ENCODE results near the gene PTK6.

Gene PTK6

DNA sequence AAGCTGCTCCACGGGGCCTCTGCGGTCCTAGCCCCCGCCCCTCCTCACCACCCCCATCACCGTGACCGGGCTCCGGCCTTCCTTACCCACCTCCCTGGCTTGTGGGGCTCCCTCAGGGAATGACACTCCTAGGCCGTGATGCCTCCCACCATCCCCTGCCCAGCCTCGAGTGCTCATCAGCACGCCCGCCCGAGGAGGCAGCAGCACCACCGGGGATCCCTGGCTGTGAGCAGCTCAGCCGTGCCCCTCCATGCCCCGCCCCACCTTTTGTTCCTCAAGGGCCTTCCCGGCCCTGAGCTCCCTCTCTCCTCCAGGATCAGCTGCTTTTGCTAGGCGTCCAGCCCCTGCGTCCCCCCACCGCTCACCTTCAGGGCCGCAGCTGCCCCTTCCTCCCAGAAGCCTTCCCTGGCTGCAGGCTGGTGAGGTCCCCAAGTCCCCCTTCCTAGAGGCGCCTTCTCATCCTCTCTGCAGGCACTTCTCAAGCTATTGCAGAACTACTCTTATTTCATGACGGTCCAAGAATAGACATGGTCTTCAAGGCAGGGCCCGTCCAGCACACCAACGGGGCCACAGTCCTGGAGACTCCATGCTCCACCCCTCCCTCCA is 19.8 kb upstream of the PTK6 start:
- no peak for DNase-seq

DNA sequence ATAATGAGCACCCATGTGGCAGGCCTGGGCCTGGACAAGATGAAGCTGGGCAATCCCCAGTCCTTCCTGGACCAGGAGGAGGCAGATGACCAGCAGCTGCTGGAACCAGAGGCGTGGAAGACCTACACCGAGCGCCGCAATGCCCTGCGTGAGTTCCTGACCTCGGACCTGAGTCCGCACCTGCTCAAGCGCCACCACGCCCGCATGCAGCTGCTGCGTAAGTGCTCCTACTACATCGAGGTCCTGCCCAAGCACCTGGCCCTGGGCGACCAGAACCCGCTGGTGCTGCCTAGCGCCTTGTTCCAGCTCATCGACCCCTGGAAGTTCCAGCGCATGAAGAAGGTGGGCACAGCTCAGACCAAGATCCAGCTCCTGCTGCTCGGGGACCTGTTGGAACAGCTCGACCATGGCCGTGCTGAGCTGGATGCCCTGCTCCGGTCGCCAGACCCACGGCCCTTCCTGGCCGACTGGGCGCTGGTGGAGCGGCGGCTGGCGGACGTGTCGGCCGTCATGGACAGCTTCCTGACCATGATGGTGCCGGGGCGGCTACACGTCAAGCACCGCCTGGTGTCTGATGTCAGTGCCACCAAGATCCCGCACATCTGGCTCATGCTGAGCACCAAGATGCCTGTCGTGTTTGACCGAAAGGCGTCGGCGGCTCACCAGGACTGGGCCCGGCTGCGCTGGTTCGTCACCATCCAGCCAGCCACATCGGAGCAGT is 18.6 kb upstream of the PTK6 start:
- no peak for DNase-seq

DNA sequence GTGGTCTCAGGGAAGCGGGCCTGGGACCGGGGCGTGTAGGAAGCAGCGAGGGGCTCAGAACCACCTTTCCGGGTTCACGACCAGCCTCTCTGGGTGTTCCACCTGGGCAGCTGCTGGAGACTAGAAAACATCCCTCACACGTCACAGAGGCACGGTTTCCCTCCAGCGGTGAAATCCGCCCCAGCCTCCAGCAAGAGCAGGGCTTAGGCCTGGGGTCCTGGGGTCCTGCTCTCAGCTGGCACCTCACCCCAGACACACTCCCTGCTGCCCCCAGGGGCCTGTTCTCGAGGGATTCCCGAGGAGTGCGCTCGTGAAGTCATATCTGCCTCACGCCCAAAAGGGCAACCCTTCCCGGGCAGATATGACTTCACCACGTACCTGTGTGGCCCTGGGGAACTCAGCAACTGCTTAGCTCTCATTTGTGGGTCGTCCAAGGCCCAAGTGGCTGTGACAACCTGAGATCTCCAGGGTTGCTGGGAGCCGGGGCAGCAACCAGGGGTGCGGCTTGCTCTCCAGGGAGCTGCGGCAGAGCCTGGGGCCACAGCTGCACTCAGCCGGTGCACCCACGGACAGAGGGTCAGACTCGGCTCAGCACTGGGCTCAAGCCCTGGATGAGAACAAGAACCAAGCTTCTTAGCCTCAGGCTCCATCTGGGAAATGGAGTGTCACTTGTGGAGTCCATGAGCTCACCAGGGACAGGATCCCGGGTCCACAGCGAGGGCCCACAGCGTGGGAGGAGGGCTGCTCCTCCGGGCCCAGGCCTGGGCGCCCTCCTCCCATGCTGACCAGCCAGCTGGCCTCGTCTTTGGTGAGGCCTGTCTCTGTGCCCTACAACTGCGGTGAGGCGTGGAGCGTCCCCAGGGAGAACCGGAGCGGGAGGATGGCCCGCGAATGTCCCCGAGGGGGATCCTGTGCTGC is 17.4 kb upstream of the PTK6 start:
- DNase-seq = no peak

DNA sequence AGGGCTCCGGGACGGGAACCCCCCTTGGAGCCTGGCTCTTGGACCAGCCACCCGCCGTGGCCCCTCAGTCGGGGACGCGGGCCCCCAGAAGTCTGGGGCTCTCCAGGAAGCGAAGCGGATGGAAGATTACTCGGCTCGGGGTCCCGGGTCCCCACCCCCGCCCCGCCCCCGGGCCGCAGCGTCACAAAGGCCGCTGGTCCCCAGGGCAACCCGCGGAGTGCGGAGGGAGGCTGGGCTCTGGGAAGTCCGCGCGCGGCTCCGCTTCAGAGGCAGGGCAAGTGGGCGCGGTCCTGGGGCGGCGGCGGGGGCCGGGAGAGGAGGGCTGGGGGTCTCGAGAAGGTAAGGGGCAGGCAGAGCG is 16.7 kb upstream of the PTK6 start, which contains the start of gene FNDC11:
Gene FNDC11, plus strand, starts transcription at position 227 of the 358 bp plus-strand sequence. CDS start 1,505 bp downstream, outside the sequence.
- DNase-seq = peak; percentile 56

DNA sequence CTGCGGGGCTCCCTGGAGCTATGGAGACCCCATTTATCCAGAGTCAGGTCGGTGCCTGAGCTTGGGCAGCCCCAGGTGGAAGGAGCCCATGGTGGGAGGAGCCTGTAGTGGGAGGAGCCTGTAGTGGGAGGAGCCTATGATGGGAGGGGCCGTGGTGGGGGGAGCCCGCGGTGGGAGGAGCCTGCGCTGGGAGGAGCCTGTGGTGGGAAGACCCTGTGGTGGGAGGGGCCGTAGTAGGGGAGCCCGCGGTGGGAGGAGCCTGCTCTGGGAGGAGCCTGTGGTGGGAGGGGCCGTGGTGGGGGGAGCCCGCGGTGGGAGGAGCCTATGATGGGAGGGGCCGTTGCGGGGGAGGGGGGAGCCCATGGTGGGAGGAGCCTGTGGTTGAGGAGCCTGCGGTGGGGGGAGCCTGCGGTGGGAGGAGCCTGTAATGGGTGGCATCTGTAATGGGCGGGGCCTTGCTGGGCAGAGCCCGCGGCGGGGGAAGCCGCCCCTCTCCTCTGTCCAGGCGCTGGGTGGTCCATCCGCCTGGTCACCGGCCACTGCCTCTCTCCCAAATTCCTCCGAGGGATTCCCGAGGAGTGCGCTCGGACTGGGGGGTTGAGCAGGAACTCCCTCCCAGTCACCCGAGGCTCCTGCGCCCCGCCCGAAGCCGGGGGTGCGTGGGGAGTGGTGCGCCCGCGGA is 16.2 kb upstream of the PTK6 start:
- DNase-seq = peak; percentile 83

DNA sequence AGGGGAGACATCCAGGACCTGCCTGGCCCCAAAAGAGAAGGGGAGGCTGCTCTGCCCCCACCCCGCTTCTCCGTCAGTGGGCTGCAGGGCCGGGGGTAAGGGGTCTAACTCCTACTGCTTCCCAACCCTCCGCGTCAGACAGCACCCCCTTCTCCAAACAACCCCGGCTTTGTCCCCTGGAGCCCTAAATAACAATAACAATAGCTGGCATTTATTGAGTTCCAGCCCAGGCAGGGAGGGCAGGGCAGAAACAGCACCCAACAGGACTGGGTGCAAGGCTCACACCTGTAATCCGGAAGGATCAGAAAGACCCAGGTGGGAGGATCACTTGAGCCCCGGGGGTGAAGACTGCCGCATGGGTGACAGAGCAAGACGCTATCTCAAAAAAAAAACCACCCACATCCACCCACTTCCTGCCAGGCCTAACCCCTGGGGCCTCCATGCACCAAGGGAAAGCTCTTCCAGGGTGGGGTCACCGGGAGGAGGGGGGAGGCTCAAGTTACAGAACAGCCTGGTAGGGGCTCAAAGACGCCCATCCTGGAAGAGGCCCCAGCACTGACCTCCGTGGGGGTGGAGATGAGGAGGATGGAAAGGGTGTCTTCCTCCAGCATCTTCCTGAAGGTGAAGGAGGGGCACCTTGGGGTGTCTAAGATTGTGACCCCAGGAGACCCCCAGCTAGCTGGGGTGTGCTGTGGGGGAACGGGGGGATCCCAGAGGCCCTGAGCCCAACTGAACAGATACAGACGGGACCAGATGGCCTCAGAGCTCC is 15.5 kb upstream of the PTK6 start:
- peak; percentile 35 for DNase-seq

DNA sequence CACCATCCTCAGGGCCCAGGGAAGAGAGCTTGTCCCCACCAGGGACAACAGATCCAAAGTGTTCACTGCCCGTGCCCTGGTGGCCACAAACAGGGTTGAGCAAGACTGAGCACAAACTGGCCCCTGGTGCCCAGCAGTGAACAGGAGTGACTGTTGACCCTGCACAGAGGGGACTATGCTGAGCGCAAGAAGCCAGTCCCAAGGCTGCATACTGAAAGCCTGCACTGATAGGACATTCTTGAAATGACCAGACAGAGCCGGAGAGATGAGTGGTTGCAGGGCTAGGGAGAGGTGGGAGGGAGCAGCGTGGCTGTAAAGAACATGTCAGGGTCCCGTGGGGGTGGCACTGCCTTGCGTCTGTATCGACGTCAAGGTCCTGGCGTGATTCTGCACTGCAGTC is 13.9 kb upstream of the PTK6 start:
- DNase-seq = no peak

DNA sequence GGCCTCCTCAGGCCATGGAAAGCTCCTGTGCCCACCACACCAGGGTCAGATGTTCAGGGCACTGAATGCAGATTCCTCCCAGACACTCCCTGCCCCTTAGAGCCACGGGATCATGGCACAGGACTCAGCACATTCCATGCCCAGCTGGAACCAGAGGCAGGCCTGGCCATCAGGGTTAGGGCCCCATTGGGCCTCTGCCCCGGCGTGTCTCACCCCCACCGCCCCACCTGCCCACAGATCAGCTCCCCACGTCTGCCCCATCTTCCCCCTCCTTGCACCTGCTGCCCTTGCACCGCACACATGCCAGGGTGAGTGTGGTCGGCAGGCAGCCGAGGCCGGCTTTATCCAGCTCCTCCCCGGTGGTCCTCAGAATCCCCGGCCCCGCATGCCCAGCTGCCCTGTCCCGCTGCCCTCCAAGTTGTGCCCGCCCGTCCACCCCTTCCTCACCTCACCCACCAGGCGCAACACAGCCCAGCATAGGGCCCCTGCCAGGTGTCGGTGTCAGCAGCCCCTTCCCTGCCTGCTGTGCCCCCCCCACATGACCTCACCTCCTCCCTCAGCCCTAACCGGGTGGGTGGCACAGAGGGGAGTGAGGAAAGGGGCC is 12.6 kb upstream of the PTK6 start:
- no peak for DNase-seq

DNA sequence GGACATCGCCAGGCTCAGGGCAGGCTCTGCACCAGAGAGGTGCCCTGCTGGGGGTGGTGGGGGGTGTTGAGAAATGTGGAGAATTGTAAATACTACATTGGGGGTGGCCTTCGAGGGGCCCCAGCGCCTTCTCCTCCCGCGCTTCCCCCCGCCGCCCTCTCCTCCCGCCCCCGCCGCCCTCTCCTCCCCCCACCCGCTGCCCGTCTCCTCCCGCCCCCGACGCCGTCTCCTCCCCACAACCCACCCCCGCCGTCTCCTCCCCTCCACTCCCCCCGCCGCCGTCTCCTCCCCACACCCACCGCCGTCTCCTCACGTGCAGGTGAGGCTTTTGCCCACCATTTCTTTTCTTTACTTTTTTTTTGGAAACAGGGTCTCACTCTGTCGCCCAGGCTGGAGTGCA is 11.8 kb upstream of the PTK6 start:
- DNase-seq = no peak

DNA sequence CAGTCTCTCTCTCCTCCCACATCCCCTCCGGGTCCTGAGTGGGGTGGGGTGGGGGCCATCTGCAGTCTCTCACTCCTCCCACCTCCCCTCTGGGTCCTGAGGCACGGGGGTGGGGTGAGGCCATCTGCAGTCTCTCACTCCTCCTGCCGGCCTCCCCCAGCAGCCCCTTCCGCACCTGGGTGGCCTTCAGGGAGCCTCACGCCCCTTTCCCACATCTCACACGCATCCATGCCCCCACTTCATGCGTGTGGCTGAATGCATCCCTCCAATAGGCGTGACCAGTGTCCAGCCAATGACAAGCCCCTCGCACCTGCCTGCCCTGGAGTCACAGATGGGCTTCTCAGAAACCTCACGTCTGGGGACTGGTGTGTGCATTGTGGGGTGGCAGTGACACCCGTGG is 11.4 kb upstream of the PTK6 start:
- no peak for DNase-seq

DNA sequence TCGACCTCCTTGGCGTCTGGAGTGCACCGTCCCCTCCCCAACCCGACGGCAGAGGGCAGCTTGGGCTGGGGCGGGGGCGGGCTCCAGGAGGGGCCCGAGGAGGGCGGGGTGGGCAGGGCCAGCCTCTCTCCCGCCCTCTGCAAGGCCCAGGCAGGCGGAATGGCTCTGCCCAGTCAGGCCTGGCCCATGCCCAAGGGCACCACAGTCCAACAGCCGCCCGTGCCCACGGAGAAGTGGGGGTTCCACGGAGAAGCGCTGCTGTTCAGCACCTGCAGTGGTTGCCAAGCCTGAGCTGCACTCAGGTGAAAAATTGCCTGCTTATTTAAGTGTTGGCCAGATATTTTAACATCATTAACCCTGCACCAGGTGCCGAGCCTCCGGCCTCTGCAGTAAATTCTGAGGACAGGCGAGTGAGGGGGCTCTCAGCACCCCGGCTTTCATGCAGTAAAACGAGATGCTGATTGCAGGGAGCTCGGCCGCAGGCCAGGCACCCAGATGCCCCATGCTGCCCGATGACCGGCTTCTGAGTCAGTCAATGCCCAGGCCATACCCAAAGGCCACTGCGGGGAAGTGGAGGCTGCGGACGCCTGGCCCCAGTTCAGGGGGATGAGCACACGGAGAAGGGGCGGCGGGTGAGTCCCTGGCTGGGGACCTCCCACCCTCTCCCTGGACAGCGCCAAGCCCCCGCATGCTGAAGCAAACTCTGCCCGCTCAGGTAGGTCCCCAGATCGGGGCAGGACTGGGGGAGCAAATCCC is 10.7 kb upstream of the PTK6 start, which contains the start of gene SRMS:
Gene SRMS, minus strand, starts transcription at position 25 of the 756 bp plus-strand sequence. CDS start 286 bp downstream, outside the sequence.
- no peak for DNase-seq

DNA sequence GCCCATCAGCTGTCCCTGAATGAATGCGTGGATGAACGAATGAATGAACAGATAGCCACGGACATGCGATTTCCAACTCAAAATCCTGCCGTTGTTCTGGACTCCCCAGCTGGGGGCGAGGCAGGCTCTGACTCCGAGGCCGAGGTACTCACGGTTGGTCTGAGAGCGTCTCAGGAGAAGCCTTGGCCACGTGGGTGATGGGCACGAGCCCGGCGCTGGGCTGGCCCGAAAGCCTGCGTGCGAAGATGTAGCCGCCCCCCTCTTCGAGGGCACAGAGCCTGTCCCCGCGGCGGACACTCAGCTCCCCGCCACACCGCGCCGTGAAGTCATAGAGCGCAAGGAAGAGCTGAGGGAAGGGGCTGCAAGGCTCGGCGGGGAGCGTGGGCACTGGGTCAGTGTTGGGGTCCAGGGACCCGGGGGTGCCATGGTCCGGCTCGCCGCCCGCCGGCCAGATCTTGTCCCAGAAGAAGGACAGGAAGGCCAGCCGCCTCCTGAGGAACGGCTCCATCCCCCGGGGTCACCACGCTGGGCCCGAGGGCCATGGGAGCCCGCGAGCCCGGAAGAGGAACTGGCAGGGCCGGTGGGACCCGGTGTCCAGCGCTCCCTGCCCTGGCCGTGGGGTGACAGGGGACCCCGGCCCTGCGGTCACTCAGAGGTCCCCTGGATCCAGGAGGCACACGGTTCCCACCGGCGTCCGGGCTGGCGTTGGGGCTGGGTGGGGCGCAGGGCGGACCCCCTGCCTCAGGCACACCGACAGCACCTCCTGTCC is 10.0 kb upstream of the PTK6 start:
- DNase-seq = no peak

DNA sequence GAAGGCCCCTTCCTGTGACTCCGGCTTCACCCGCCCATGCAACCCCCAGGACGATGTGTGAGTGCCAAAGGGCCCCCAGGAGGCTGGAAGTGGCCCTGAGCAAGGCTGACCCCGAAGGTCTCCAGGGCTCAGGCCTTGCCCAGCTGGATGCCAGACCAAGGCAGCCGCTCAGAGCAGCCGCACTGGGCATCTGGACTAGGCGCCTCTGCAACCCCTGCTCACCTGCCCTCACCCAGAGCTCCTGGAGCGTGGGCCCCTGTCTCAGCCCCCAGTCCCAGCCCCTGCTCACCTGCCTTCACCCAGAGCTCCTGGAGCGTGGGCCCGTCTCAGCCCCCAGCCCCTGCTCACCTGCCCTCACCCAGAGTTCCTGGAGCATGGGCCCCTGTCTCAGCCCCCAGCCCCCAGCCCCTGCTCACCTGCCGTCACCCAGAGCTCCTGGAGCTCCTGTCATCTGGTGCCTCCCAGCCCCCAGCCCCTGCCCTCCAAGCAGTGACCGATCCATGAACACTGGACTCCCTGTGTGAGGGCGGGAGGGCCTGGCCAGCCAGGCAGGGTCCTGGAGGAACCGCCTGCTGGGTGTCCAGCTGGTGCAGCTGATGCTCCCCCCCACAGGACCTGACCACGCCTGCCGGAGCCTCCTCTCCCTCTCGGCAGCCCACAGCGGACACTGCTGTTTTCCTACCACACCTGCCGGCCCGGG is 9.2 kb upstream of the PTK6 start:
- no peak for DNase-seq

DNA sequence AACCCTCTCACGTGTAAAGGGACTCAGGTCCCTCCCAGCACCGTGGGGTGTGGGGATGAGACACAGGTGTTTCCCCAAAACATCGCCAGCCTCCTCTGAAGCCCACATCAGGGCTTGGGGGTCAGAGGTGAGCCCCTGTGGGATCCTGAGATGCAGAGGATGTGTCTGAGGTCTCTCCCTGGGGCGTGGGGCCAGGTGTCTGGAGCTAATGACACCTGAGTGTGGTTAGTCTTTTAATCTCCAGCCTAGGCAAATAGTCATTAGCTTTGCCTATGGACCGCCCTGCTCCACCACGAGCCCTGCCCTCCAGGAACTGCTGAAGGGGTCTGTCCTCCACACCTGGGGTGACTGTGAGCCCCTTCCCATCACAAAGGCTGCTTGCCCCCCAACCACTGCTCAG is 8.6 kb upstream of the PTK6 start:
- no peak for DNase-seq

DNA sequence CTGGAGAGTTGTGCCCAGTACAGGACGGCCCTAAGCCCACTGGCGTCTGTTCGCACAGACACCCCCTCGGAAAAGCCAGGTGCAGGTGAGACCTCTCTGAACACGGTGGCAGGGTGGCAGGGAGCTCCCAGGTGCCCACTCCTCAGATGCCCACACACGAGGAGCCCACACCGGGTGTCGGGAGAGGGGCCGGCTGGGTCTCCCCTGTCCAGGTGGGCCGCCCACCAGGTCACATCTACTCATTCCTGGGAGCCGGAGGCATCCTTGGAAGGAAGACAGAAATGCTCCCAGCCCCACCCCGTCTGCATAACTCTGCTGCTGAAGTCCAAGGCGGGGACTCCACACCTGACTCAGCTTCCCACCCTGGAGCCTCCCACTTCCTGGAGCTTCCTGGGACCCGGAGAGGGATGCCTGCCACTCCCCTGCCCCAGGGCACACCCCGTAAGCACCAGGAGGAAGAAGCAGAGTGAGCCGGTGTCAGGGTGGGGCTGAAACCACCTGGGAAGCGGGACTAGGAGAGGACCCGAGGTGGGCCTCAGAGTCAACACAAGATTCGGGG is 7.9 kb upstream of the PTK6 start:
- DNase-seq = no peak

DNA sequence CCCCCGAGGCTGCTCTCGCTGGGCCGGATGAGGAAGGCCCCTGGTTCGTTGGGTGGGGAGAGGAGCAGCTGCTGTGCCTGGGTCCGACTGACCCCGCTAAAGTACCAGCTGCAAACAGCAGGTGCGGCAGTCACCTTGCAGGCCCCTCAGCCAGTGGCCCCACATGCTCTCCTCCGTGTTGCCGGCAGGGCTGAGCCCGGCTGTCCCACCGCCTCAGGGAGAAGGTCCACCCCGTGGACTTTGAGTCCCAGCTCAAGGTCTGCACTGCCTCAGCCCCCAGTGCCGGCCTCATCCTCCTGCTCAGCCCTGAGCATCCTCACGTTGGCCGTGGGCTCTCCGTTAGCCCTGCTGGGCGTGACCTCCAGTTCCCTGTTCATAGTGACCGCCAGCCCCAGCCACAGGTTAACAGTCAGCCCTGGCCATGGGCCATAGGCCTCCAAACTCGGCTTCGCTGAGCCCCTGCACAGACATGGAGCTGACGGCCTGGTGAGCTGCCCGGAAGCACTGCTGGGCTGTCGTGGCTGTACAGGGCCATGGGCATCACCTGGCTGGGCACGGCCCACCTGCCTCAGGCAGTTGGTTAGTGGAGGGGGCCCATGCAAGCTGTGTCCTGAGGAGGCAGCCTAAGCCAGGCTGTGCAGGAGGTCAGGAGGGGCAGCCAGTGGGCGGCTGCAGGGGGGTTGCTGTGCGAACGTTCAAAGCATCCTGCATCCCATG is 7.2 kb upstream of the PTK6 start:
- no peak for DNase-seq

DNA sequence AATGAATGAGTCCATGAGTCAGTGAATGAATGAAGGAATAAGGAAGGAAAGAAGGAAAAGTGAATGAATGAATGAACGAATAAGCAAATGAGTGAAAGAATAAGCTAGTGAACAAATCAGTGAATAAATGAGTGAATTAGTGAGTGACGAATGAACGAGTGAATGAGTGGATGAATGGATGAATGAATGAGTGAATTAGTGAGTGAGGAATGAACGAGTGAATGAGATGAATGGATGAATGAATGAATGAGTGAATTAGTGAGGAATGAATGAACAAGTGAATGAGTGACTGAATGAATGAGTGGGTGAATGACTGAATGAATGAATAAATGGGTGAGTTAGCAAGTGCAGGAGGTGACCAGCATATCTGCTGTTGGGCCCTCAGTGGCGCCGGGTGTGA is 6.6 kb upstream of the PTK6 start:
- DNase-seq = no peak

DNA sequence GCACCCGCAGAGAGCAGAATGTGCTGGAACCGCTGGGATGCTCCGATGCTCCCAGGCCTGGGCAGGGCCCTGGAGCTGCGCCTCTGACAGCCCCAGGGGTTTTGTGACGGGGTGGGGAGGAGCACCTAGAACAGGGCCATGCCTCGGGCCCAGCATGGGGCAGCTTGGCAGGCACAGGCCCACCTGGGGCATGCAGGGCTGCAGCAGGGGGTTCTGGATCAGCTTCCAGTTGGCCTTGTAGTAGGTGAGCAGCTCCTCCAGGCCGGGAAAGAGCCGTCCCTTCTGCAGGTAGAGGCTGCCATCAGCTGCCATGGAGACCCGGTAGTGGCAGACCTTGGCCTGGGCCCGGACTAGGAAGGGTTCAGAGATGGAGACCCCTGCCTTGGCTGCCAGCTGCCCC is 6.0 kb upstream of the PTK6 start:
- DNase-seq = no peak

DNA sequence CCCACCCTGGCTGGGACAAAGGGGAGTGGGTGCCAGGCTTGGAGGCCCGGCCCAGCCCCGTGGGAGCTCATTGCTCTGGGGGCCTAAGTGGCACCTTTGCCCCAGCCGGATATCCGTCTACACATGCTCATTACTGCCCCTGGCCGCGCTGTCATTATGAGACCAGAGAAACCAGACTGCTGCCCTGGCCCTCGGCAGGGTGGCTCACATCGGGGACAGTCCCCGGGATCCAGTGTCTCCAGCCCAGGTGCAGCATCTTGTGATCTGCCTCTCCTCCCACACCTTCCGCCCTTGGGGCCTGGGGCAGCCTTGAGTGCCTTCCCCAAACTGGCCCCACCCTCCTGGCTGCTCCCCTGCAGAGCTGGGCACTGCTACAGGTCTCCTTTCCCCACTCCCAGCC is 5.5 kb upstream of the PTK6 start:
- DNase-seq = no peak

Data from stimulated activated CD4-positive, alpha-beta T cell treated with anti-CD3 and anti-CD28 coated beads, Interleukin-15, amount 100 ng/mL, for 24 hours (primary cell).